ENCODE results near the gene RNF220.

Gene RNF220

GRCh38 chr1:44670751-44671640 lies 265.9 kb downstream of the RNF220 start:
- TF ChIP-seq ESRRG (CRISPR knock-in tag; IDR thresholded peaks at IDR 0.05) (no peak), CSDC2 (CRISPR knock-in tag; IDR thresholded peaks at IDR 0.05) (no peak), CSRNP3 (CRISPR knock-in tag; IDR thresholded peaks at IDR 0.05) (no peak), ZC3H10 (CRISPR knock-in tag; IDR thresholded peaks at IDR 0.05) (no peak), PATZ1 (CRISPR knock-in tag; IDR thresholded peaks at IDR 0.05; ENCODE audit: borderline replicate concordance) (no peak), BACH2 (CRISPR knock-in tag; IDR thresholded peaks at IDR 0.05; ENCODE audit: borderline replicate concordance) (no peak), POU6F1 (CRISPR knock-in tag; IDR thresholded peaks at IDR 0.05; ENCODE audit: borderline replicate concordance, low read depth) (no peak), SNAI2 (CRISPR knock-in tag; IDR thresholded peaks at IDR 0.05) (no peak), ZFP3 (CRISPR knock-in tag; IDR thresholded peaks at IDR 0.05) (no peak), RARB (CRISPR knock-in tag; IDR thresholded peaks at IDR 0.05) (no peak), ZNF565 (CRISPR knock-in tag; conservative IDR thresholded peaks at IDR 0.05; ENCODE audit: low read depth) (no peak), ZNF8 (CRISPR knock-in tag; IDR thresholded peaks at IDR 0.05) (no peak), ZFP30 (CRISPR knock-in tag; IDR thresholded peaks at IDR 0.05) (no peak)
- no peak for ATAC-seq

- TF ChIP-seq ARNTL (CRISPR knock-in tag; IDR thresholded peaks at IDR 0.05; ENCODE audit: borderline replicate concordance, low read depth), result no peak
- no peak for TF ChIP-seq ZNF565 (CRISPR knock-in tag; conservative IDR thresholded peaks at IDR 0.05; ENCODE audit: low read depth)
- ATAC-seq, result no peak
Measured at GRCh38 chr1:44672254-44672955, 267.4 kb downstream of the RNF220 start.

- no peak for ATAC-seq
- TF ChIP-seq TCF4 (CRISPR knock-in tag; IDR thresholded peaks at IDR 0.05; ENCODE audit: borderline replicate concordance) (no peak), TOX (CRISPR knock-in tag; IDR thresholded peaks at IDR 0.05; ENCODE audit: borderline replicate concordance) (no peak), SNAI2 (CRISPR knock-in tag; IDR thresholded peaks at IDR 0.05) (no peak), CSDC2 (CRISPR knock-in tag; IDR thresholded peaks at IDR 0.05) (no peak), ESRRG (CRISPR knock-in tag; IDR thresholded peaks at IDR 0.05) (no peak), ZNF8 (CRISPR knock-in tag; IDR thresholded peaks at IDR 0.05) (no peak), ZFP3 (CRISPR knock-in tag; IDR thresholded peaks at IDR 0.05) (no peak)
Measured at GRCh38 chr1:44672961-44673674, 268.1 kb downstream of the RNF220 start.

GRCh38 chr1:44673675-44674112 lies 268.6 kb downstream of the RNF220 start:
- ATAC-seq, result peak; percentile 17
- no peak for TF ChIP-seq TSHZ2 (CRISPR knock-in tag; IDR thresholded peaks at IDR 0.05)
- TF ChIP-seq ZNF70 (CRISPR knock-in tag; IDR thresholded peaks at IDR 0.05), result no peak
- no peak for TF ChIP-seq SNAI2 (CRISPR knock-in tag; IDR thresholded peaks at IDR 0.05)
- TF ChIP-seq OSR1 (CRISPR knock-in tag; IDR thresholded peaks at IDR 0.05), result no peak
- TF ChIP-seq ARNTL (CRISPR knock-in tag; IDR thresholded peaks at IDR 0.05; ENCODE audit: borderline replicate concordance, low read depth), result no peak
- no peak for TF ChIP-seq ZNF8 (CRISPR knock-in tag; IDR thresholded peaks at IDR 0.05)
- TF ChIP-seq TOX (CRISPR knock-in tag; IDR thresholded peaks at IDR 0.05; ENCODE audit: borderline replicate concordance), result no peak
- TF ChIP-seq TCF4 (CRISPR knock-in tag; IDR thresholded peaks at IDR 0.05; ENCODE audit: borderline replicate concordance), result no peak
- TF ChIP-seq ZNF565 (CRISPR knock-in tag; conservative IDR thresholded peaks at IDR 0.05; ENCODE audit: low read depth), result no peak
- no peak for TF ChIP-seq PATZ1 (CRISPR knock-in tag; IDR thresholded peaks at IDR 0.05; ENCODE audit: borderline replicate concordance)
- TF ChIP-seq RARB (CRISPR knock-in tag; IDR thresholded peaks at IDR 0.05), result no peak
- TF ChIP-seq POU6F1 (CRISPR knock-in tag; IDR thresholded peaks at IDR 0.05; ENCODE audit: borderline replicate concordance, low read depth), result no peak
- TF ChIP-seq ZFP3 (CRISPR knock-in tag; IDR thresholded peaks at IDR 0.05), result no peak

All from SK-N-SH treated with all-trans-retinoic acid at 6 μM for 48 hours (cell line).